ENCODE data around the gene GRAP.

Gene GRAP

DNA sequence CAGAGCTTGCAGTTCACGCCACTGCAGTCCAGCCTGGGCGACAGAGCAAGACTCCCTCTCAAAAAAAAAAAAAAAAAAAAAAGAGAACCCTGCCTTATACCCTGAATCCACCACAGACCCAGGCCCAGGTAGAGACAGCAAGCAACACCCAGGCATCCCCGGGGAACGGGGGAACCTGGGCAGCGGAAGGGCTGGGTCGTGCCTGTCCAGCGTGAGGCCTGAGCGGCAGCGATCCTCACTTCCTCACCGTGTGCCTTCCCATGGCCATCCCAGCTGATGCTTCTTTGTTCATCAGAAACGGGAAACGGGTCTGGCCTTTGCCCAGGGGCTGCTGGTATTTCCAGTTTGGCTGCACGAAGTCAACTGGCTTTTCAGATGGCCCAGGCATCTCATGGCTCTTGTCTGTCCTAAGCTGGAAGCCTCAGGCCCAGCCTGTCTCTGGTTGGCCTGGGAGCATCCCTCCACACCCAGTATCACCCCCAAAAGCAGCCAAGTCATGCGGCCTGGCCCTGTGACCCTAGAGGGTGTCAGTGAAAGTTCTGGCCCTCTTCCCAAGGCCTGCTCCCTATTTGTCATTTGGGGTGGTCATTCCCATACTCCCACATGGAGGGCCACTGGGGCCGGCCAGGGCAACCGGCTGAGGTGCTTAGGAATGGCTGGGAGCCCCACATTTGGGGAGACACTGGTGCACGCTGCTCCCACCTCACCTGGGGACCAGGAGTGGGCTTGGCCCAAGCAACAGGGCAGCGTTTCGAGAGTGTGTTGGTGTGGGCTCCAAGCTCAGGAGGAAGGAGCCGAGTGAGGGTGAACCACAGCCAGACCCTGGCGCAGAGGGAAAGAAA lies 62.3 kb downstream of the GRAP start:
- no peak for DNase-seq (ENCODE audit: low spot score)

DNA sequence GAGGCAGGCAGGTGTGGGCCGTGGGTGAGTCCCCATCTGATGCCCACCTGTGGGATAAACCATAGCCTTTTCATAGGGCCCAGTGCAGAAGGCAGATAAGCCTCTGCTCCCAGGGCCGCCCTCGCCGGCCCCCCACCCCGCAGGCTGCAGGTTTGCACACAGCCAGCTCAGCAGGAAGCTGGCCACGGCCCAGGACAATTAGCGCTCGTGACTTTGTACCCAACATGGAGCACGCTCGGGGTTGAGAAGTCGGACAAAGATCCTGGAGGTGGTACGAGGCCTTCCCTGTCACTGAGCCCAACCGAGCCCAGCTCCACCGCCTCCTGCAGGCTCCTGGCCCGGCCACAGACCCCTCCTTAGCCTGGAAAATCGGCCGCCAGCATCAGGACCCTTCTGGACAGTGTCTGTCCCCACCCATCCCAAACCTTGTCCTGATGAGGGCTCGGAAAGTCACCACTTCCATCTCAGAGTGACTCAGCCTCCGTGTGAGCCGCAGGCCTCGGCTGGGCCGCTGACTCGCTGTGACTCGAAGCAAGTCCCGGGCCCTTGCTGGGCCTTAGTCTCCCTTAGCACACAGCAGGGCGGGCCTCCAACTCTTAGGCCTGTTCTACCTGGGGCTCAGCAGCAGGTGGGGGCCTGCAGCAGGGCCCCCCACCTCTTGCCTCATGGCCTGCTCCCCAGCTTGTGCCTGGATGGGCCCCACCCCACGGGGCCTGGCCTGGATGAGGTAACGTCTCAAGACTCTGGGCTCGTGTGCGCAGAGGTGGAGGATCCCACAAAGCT lies 64.9 kb downstream of the GRAP start:
- no peak for DNase-seq (ENCODE audit: low spot score)

DNA sequence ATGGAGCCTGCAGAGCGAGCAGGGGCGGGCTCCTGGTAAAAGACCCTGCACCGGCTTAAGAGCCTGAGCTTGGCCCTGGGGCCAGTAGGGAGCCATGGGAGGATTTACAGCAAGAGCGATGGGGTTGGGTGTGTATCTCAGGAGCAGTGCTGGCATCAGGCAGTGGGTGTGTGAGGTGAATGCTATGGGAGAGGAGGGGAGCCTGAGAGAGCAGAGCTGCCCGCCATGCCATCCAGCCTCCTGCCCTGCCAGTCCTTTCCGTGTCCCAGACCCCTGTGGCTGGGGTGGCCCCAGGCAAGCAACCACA lies 65.5 kb downstream of the GRAP start:
- DNase-seq (ENCODE audit: low spot score) = no peak

DNA sequence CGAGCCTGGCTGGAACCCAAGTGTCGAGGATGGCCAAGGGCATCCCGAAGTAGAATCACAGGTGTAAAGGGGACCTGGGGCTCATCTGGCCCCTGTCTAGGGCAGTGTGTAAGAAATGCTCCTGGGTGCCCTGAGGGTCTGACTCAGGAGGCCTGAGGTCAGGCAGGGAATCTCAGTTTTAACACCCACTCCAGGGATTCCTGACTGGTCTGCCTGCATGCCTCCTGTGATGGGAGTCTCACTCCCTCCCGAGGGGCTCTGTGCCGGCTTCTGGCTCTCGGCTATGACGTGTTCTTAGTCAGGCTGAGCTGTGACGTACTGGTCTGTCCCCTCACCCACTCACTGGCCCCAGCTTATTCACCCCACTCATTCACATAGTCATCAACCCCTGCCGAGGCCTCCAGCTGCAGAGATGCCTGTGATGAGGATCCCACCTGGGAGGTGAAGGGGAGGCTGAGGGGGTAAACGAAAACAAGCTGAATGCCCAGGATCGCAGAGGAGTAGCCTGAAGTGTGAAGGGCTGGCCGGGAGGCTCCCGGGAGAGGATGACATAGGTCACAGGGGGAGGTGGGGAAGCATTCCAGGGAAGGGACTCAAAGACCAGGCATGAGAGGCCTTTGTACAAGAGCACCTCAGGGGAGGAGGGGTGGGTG lies 65.9 kb downstream of the GRAP start:
- no peak for DNase-seq (ENCODE audit: low spot score)

DNA sequence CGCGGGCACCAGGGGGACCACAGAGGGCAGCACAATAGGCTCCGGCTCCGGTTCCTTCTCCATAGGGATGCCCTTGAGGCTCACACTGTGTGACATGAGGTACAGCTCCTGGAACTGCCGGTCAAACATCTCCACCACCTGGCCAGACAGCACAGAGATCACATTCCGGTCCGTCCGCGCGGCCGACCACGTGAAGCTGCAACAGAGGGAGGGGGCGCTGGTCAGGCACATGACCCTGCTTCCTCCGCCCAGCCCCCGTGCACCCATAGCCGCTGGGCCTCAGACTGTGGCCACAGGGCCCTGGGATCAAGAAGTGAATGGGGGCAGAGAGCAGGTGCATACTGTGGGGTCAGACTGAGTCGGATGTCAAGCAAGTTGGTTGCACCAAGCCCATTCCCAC lies 68.1 kb downstream of the GRAP start:
- no peak for DNase-seq (ENCODE audit: low spot score)

DNA sequence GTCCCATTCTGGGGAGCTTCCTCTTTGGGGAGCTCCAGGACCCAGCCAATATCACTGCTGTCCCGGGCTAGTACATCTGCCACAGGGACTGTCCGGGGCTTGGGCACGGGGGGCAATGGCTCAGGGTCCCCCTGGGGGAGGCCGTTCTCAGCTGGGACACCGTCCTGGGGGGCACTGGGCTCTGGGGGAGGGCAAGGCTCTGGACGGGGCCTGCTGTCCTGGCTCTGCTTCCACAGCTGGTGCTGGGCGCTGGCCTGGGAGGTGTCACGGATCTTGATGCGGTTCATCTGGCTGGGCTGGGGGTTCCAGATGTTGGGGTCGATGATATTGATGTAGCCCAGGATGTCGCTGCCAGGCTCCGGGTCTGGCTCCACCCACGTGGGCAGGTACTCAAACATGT lies 68.7 kb downstream of the GRAP start:
- DNase-seq (ENCODE audit: low spot score) = no peak

DNA sequence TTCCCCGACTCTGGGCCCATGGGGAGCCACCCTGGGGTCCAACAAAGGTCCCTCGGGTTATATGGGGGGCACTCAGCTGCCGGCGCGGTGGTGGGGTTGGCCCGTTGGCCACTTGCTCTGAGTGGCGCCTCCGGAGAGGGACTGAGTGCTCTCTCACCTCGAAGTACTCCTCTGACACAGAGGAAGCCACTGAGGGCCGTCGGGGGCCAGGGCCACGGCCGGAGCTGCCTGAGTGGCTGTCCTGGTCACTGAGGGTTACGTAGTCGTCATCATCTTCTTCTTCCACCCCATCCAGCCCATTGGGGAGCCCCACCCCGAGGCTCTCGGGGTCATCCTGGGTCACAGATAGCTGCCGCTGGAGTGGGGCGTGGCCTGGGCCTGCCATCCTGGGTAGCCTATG lies 69.1 kb downstream of the GRAP start:
- DNase-seq (ENCODE audit: low spot score) = peak; percentile 6

DNA sequence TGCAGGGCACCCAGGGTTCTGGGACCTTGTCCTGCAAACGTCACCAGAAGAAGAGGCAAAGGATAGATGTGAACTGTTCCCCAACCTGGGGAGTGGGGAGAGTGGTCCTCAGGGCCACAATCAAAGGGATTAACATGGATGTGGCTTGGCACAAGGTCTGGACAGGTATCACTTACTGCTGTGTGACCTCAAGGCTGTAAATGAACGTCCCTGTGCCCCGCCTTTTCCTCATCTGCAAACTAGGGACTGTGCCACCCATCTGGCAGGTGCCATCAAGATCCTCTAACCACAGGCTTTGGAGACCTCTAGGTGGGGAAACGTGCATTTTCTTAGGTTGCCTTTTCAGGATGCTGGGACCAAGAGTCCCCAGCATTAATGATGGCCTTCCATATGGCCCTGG lies 69.7 kb downstream of the GRAP start:
- no peak for DNase-seq (ENCODE audit: low spot score)

DNA sequence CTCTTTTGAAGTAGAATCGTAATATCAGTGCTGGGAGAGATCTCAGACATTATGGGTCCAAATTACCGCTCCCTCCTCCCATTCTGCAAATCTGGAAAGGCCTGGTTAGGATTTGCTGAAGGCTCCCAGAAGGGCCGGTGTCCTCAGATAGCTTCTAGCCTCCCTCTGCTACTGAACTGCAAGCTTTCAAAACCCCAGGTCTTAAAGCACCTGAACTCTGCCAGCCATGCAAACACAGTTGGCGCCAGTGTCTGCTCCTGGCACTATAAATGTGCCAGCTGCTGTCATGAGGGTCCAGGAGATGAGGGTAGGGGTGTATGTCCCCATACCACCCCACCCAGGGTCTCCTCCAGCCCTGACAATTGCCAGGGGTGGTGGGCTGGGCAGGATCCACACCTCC lies 70.6 kb downstream of the GRAP start:
- no peak for DNase-seq (ENCODE audit: low spot score)

DNA sequence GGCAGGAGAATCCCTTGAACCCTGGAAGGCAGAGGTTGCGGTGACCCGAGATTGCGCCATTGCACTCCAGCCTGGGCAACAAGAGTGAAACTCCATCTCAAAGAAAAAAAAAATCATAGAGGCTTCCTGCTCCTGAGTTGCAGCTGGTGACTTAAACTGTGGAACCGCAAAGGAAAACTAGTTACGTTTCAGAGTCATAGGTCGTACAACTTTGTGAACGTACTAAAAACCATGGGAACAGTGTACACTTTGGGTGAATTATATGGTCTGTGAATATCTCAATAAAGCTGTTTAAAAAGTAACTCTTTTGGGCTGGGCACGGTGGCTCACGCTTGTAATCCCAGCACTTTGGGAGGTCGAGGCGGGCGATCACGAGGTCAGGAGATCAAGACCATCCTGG lies 71.2 kb downstream of the GRAP start:
- no peak for DNase-seq (ENCODE audit: low spot score)

DNA sequence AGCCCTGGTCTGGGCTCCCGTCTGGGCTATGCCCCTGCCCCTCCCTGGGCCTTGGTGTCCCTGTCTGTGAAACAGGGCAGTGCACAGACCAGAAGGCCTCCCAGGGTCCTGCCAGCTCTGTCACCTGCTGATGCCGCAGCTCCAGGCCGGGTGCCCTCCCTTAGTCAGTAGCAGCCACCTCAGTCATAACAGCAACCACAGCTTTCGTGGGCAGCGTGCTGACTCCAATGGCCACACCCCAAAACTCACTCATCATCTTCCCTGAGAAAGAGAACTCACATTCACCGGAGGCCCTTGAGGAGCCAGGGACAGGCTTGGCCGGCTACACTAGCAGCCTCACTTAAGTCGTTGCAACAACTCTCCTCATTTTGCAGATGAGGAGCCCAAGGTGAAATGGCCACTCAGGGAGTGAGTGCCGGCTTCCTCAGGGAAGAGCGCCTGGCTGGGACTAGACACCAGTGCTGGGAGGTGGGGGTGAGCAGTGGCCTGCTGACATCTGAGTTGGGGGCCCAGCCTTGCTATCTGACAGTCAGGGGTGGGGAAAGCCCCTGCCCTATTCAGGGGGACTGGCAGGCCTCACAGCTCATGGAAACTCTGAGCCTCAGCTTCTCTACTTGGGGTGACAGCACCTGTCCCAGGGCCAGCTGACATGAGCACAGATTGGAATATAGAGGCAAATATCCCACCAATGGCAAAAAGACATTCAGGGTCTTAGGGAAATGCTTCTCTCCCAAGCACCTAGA lies 72.2 kb downstream of the GRAP start:
- no peak for DNase-seq (ENCODE audit: low spot score)

DNA sequence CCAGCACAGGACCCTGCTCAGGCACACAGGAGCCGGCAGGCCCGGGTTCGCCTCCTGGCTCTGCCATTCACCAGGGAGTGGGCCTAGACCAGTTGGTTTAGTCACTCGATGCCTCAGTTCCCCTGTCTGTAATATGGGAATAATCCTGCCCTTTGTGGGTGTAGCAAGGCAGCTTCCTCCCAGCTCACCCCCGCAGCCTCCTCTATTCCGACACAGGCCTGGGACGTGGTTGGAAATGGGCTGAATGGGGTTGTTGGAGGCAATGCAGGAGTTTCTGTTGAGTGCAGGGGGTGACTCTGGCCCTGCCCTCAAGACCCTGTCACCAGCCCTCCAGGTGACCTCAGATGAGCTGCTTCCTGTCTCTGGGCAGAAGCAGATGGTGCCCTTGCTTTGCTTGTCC lies 75.0 kb downstream of the GRAP start:
- DNase-seq (ENCODE audit: low spot score) = no peak

Measured in hematopoietic multipotent progenitor cell treated with erythropoietin and hydrocortisone succinate and interleukin-3 and kit ligand, for 15 days (in vitro differentiated cells).